ENCODE measurements around the gene DCLK1. TPM values are rescaled to one million over a fixed set of nuclear protein-coding genes. Genes with fewer than 3 reads are reported as not detected.

The DCLK1 gene
- total and polyA plus RNA-seq, 2 donors (not counting 1 experiment from before 2014, with no cell fraction given), result 0.56 to 6.3 TPM

DNA sequence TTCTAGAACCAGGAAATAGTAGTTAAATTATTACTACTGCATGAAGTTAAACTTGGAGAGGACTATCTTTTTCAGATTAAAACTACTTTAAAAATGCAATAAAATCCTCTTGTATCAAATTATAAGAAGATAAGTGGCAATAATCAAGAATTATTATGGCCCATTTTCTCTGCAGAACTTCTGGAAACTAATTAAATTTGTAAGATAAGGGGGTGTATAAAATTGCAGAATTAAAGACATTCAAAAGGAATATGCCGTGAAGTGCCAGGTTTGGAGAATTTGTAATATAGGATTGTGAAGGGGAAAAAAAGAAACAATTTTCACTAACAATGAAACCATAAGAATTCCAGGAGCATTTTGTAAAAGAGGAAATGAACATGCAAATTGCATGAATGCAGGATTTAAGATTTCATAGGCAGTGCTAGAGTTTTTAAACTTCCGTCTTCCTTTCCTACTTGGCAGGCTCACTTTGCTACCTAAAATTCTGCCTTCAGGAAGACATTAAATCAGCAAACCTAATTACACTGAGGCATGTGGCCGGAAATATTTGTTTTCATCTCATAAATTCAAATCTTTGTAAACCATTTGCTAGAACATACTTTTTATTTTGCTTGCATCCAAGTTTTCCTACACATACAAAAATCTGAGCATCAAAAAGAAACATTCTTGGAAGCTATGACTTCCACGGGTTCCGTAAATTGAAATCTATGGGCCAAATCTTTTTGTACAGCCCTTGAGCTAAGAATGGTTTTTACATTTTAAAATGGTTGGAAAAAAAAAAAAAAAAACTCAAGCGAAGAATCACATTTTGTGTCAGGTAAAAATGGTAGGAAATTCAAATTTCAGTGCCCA lies 166.9 kb downstream of the DCLK1 start:
- no peak overlapping the region for H3K9ac ChIP-seq (ENCODE audit: insufficient read depth, low read length)
- H3K27ac ChIP-seq (ENCODE audit: insufficient read depth, low read length), result no peak overlapping the region
- H3K4me1 ChIP-seq (ENCODE audit: control insufficient read depth, extremely low read depth, insufficient read depth, low read length), result peaks cover 5% of the 10 kb centered on the region
- no peak overlapping the region for H3K4me3 ChIP-seq (replicated peaks in 1 of 4; ENCODE audit: control extremely low read depth in 1 of 4, insufficient read depth in 1 of 4, low read depth in 3 of 4, low read length in 4 of 4)
- no peaks in the 10 kb centered on the region for H3K36me3 ChIP-seq (ENCODE audit: control insufficient read depth, insufficient read depth, low read length)
- no peak overlapping the region for H3K4me2 ChIP-seq (ENCODE audit: extremely low read depth, insufficient read depth, low read length)
- peak in 1 of 2 donors; percentile 4 for DNase-seq (ENCODE audit: low read depth in 2 of 2)
- H3K79me2 ChIP-seq (ENCODE audit: control insufficient read depth, insufficient read depth, low read length), result no peaks in the 10 kb centered on the region
- no peak for TF ChIP-seq EZH2 (IDR thresholded peaks at IDR 0.05; ENCODE audit: low read length, missing control alignments)
- TF ChIP-seq, protein P1, sequence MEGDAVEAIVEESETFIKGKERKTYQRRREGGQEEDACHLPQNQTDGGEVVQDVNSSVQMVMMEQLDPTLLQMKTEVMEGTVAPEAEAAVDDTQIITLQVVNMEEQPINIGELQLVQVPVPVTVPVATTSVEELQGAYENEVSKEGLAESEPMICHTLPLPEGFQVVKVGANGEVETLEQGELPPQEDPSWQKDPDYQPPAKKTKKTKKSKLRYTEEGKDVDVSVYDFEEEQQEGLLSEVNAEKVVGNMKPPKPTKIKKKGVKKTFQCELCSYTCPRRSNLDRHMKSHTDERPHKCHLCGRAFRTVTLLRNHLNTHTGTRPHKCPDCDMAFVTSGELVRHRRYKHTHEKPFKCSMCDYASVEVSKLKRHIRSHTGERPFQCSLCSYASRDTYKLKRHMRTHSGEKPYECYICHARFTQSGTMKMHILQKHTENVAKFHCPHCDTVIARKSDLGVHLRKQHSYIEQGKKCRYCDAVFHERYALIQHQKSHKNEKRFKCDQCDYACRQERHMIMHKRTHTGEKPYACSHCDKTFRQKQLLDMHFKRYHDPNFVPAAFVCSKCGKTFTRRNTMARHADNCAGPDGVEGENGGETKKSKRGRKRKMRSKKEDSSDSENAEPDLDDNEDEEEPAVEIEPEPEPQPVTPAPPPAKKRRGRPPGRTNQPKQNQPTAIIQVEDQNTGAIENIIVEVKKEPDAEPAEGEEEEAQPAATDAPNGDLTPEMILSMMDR (conservative IDR thresholded peaks at IDR 0.05 in 1 of 2, IDR thresholded peaks at IDR 0.05 in 1 of 2; ENCODE audit: low read depth in 1 of 2, low read length in 2 of 2), result no peak
- no peaks in the 10 kb centered on the region for H4K20me1 ChIP-seq (ENCODE audit: control insufficient read depth, extremely low read depth, insufficient read depth, low read length)
- H3K9me3 ChIP-seq (ENCODE audit: control insufficient read depth, insufficient read depth, low read depth, low read length), result no peaks in the 10 kb centered on the region
- no peaks in the 10 kb centered on the region for H3K27me3 ChIP-seq (ENCODE audit: control insufficient read depth, insufficient read depth, low read length)
- H2AFZ ChIP-seq (ENCODE audit: low read length), result no peak overlapping the region

DNA sequence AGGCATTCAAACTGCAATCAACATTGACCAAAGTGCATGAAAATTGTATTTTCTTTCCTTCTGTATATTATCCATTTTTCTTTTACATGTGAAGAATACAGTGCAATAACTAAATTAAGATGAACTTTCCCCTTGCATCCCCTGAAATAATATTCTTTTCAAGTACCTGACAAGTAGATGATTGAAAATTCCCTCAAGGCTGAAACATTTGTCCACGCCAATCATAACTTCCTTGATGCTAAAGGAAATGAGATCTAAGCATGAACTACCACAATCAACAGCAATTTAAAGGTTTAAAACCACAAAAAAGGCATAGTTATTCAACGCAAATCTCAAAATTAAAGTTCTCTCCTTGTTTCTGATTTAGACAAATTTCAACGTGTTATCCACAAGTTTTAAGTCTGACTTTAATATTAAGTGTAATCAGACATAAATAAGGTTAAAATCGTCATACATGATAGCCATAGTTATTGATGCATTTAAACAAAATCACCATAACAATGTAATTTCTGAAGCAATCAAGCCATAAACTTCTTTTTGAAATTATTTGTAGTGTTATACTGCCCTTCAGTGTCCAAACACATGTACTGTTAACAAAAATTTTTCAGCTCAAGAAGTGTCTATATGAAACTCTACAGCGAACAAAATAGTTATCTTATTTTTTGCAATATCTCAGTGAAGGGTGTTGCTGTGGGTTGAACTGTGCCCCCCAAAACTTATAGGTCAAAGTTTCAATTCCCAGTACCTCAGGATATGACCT lies 169.5 kb downstream of the DCLK1 start:
- peak in 1 of 2 donors; percentile 39 for DNase-seq (ENCODE audit: low read depth in 2 of 2)
- TF ChIP-seq EZH2 (IDR thresholded peaks at IDR 0.05; ENCODE audit: low read length, missing control alignments), result no peak
- TF ChIP-seq, protein P1 (conservative IDR thresholded peaks at IDR 0.05 in 1 of 2, IDR thresholded peaks at IDR 0.05 in 1 of 2; ENCODE audit: low read depth in 1 of 2, low read length in 2 of 2), result peak in 1 of 2 donors; percentile 25
- Histone ChIP-seq H3K4me1 (ENCODE audit: control insufficient read depth, extremely low read depth, insufficient read depth, low read length) (peaks cover 5% of the 10 kb centered on the region), H3K9me3 (ENCODE audit: control insufficient read depth, insufficient read depth, low read depth, low read length) (no peaks in the 10 kb centered on the region), H3K36me3 (ENCODE audit: control insufficient read depth, insufficient read depth, low read length) (no peaks in the 10 kb centered on the region), H3K27me3 (ENCODE audit: control insufficient read depth, insufficient read depth, low read length) (no peaks in the 10 kb centered on the region), H3K27ac (ENCODE audit: insufficient read depth, low read length) (no peak overlapping the region), H4K20me1 (ENCODE audit: control insufficient read depth, extremely low read depth, insufficient read depth, low read length) (no peaks in the 10 kb centered on the region), H3K4me2 (ENCODE audit: extremely low read depth, insufficient read depth, low read length) (no peak overlapping the region), H2AFZ (ENCODE audit: low read length) (no peak overlapping the region), H3K79me2 (ENCODE audit: control insufficient read depth, insufficient read depth, low read length) (no peaks in the 10 kb centered on the region), H3K9ac (ENCODE audit: insufficient read depth, low read length) (no peak overlapping the region), H3K4me3 (replicated peaks in 1 of 4; ENCODE audit: control extremely low read depth in 1 of 4, insufficient read depth in 1 of 4, low read depth in 3 of 4, low read length in 4 of 4) (no peak overlapping the region)

DNA sequence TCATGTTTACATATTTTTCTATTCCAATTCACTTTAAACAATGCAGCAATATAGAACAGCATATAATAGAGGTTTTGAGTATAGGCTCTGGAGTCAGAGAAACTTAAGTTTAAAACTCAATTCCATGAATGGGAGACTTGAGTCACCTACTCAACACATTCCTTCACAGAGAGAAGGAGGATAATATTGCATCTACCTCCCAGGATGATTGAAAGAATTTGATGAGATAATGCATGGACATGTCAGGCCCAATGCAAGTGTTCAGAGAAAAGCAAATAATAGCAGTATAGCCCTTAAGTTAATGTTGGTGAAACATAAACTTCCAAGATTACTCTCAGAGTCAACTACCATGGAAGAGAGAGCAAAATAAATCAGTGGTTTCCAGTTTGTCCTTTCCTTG lies 170.2 kb downstream of the DCLK1 start:
- Histone ChIP-seq H3K36me3 (ENCODE audit: control insufficient read depth, insufficient read depth, low read length) (no peaks in the 10 kb centered on the region), H3K9ac (ENCODE audit: insufficient read depth, low read length) (no peak overlapping the region), H3K27me3 (ENCODE audit: control insufficient read depth, insufficient read depth, low read length) (no peaks in the 10 kb centered on the region), H4K20me1 (ENCODE audit: control insufficient read depth, extremely low read depth, insufficient read depth, low read length) (no peaks in the 10 kb centered on the region), H2AFZ (ENCODE audit: low read length) (no peak overlapping the region), H3K4me2 (ENCODE audit: extremely low read depth, insufficient read depth, low read length) (no peak overlapping the region), H3K9me3 (ENCODE audit: control insufficient read depth, insufficient read depth, low read depth, low read length) (no peaks in the 10 kb centered on the region), H3K27ac (ENCODE audit: insufficient read depth, low read length) (no peak overlapping the region), H3K79me2 (ENCODE audit: control insufficient read depth, insufficient read depth, low read length) (no peaks in the 10 kb centered on the region), H3K4me1 (ENCODE audit: control insufficient read depth, extremely low read depth, insufficient read depth, low read length) (peaks cover 5% of the 10 kb centered on the region), H3K4me3 (replicated peaks in 1 of 4; ENCODE audit: control extremely low read depth in 1 of 4, insufficient read depth in 1 of 4, low read depth in 3 of 4, low read length in 4 of 4) (no peak overlapping the region)
- DNase-seq (ENCODE audit: low read depth in 2 of 2), result peak in 1 of 2 donors; percentile 49
- TF ChIP-seq, protein P1 (conservative IDR thresholded peaks at IDR 0.05 in 1 of 2, IDR thresholded peaks at IDR 0.05 in 1 of 2; ENCODE audit: low read depth in 1 of 2, low read length in 2 of 2), result no peak
- TF ChIP-seq EZH2 (IDR thresholded peaks at IDR 0.05; ENCODE audit: low read length, missing control alignments), result no peak
